ENCODE results near the gene AGAP3.

AGAP3 gene

DNA sequence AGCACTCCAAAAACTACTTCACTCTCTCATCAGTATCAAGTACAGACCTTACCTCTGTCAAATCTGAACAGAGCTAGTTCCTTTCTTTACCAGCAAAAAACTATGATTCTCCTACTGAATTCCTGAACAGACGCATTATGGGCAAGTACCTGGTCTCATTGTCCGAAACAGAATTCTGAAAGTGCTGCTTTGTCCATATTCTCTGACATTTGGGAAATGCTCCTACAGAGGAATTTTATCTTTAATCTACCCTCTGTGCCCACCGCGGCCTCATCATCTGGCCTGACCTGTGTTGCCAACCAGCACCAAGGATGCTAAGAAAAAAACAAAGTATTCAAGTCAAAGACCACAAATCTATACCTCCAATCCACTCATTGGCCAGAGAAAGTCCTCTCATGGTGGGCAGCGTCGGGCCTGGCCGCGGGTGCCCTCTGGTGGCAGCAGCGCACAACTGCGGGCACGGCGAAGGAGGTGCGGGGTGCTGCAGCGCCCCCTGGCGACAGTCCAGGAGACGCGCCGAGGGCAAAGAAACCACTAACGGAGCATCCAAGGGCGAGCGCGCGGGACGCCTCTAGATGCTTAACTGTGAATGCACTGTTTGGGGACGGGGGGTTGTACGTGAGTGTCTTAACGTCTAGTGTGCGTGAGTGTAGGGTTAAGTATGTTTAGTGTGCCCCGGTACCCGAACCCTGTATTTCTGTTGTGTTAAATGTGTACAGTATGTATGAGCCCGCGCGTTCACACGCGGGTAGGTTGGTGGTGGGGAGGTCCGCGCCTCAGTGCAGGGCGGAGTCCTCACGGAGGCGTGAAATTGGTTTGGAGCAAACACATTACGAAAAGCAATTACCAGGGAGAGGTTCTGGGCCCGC lies 86.2 kb downstream of the AGAP3 start:
- DNase-seq (ENCODE audit: low read depth): peak; percentile 73
- TF ChIP-seq, protein P1, sequence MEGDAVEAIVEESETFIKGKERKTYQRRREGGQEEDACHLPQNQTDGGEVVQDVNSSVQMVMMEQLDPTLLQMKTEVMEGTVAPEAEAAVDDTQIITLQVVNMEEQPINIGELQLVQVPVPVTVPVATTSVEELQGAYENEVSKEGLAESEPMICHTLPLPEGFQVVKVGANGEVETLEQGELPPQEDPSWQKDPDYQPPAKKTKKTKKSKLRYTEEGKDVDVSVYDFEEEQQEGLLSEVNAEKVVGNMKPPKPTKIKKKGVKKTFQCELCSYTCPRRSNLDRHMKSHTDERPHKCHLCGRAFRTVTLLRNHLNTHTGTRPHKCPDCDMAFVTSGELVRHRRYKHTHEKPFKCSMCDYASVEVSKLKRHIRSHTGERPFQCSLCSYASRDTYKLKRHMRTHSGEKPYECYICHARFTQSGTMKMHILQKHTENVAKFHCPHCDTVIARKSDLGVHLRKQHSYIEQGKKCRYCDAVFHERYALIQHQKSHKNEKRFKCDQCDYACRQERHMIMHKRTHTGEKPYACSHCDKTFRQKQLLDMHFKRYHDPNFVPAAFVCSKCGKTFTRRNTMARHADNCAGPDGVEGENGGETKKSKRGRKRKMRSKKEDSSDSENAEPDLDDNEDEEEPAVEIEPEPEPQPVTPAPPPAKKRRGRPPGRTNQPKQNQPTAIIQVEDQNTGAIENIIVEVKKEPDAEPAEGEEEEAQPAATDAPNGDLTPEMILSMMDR (conservative IDR thresholded peaks at IDR 0.05; ENCODE audit: low read depth, low read length): peak; percentile 99
- H3K4me3 ChIP-seq (ENCODE audit: low read depth, low read length): no peak overlapping the region

DNA sequence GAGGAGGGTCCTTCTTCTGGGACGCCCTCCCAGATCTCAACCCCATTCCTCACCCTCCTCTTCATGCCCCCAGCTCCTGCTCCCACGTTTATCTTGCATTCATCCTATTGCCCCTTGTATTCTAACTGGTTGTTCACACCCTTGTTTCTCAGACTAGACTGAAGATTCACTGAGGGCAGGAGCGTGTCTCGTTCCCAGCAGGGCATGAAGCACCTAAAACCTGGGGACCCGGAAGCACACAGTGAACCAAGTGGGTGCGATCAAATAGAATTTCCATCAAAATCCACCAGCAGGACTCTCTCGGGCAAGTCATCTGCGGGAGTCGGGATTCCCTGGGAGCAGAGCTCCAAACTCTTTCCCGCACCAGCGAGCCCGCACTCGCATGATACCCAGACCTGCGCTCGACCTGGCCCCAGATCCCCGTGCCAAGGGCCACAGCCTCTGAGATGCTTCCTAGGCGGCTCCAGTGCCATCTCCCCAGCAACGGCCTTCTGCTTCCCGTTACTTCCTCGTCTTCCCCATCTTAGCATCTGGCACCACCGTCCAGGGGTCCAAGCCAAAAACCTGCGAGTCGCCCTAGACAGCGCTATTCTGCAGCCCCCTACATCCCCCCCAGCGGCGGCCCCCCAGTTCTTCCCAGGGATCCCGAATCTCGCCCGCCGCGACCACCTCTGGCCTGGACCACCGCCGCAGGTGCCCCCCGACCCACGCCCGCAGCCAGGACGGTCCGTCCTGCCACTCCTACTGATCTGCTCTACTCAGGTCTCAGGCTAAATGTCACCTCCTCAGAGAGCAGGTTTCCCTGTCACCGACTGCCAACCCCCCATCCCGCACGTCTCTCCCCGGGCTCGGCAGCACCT lies 87.3 kb downstream of the AGAP3 start:
- TF ChIP-seq, protein P1 (conservative IDR thresholded peaks at IDR 0.05; ENCODE audit: low read depth, low read length): no peak
- no peak overlapping the region for H3K4me3 ChIP-seq (ENCODE audit: low read depth, low read length)
- no peak for DNase-seq (ENCODE audit: low read depth)

DNA sequence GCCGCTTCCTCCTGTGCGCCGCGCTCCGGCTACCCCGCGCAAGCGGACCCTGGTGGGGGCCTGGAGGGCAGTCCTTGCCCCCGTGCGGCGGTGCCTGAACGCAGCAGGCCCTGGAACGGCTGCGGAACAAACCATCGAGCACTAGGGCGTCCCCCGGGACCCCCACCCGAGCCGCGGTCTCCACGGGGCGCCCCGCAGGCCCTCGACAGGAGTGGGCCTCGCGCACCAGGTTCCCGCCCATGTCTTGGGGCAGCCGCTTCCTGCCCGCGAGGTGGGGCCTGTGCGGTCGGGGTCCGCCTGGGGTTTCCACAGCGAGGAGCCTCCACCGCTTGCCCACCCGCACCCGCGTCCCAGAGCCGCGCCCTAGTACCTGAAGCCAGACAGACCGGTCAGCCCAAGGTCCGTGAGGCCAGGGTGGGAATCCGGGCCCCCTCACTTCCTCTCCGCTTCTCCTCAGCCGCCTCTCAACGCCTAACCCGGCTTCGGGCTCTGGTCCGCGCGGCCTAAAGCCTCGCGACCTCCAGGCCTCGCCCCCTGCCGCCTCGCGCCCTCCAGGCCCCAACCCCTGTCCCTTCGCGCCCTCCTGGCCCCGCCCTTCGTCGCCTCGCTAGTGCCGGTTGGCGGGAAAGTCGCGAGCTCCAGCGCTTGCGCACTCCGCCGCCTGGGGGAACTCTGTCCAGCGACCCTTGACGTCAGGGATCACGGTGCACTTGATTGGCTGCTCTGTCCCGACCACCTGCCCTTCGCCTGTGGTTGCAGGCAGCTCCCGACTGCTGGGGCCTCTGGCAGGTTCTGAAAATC lies 88.2 kb downstream of the AGAP3 start:
- peak; percentile 57 for DNase-seq (ENCODE audit: low read depth)
- TF ChIP-seq, protein P1 (conservative IDR thresholded peaks at IDR 0.05; ENCODE audit: low read depth, low read length): no peak
- H3K4me3 ChIP-seq (ENCODE audit: low read depth, low read length): no peak overlapping the region

DNA sequence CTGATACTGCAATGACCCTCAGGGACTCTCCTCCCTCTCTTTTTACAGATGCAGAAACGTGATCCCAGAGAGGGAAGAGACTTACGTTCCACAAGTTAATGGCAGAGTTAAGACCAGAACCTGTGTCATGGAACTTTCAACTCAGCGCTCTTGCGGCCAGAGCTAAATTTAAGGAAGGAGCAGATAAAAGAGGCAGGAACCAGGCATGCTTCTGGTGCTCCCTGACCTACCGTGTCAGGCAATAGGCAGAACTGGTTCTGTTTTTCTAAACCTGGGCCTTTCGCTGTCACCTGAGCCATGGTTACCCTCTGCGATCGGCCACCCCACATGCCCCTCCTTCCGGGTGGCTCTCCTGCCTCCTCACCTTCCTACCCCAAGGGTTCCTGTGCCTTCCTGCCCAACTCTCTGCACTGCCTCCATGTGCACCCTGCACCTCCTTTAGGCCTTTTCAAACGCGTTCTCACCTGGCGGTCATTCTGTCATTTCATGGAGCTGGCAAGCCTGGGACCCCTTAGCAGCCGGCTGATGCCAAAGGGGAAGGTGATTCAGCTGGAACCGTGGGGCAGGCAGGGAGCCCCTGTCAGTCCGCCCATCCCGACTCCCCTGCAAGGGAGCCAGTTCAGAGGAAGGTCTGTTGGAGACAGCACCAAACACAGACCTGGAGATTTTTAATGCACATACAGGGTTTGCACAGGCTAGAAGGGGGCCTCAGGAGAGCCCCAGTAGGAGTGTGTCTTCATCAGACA lies 88.9 kb downstream of the AGAP3 start:
- no peak for DNase-seq (ENCODE audit: low read depth)
- H3K4me3 ChIP-seq (ENCODE audit: low read depth, low read length): no peak overlapping the region
- TF ChIP-seq, protein P1 (conservative IDR thresholded peaks at IDR 0.05; ENCODE audit: low read depth, low read length): no peak

DNA sequence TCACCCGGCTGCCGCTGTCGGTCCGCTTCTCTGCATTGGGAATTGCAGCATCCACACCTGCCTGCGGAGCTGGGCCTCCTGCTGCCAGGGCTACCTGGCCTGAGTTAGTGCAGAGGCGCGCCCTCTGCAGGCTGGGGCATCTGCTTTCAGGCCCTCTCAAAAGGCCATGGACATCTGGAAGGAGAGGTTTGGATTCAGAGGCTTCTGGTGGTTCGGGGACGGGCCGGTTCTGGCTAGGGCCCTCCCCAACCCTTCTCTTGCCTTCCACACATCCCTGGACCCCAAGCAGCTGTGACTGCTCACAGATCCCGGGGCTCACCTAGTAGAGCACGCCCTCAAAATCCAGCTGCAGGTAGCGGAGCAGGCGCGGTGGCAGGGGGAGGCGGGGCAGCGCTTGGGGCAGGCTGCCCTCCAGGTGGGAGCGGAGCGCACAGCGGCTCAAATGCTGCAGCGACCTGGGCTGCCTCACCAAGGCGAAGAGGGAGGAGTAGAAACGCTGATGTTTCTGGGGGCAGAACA lies 89.6 kb downstream of the AGAP3 start:
- DNase-seq (ENCODE audit: low read depth): no peak
- TF ChIP-seq, protein P1 (conservative IDR thresholded peaks at IDR 0.05; ENCODE audit: low read depth, low read length): no peak
- no peak overlapping the region for H3K4me3 ChIP-seq (ENCODE audit: low read depth, low read length)

DNA sequence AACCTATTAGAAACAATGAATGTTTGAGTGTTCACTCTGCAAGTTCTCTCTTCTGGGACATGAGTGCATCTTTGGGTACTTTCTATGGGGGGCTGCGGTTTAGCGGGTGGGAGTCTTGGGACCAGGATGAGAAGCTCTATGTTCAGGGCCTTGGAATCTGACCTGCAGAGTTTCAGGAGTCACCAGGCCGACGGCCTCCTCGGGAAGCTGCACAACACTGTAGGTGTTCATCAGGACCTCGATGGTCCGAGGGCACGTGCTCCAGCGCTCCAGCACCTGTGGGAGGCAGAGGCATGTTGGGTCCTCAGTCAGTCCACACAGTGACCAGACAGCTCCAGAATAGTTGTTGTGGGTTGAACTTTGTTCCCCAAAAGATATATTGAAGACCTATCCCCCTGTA lies 90.1 kb downstream of the AGAP3 start:
- no peak for DNase-seq (ENCODE audit: low read depth)
- no peak overlapping the region for H3K4me3 ChIP-seq (ENCODE audit: low read depth, low read length)
- TF ChIP-seq, protein P1 (conservative IDR thresholded peaks at IDR 0.05; ENCODE audit: low read depth, low read length): no peak

All from choroid plexus epithelial cell (primary cell).